GM19463 (cell line): Measurements from ENCODE around the gene FBXL17.

ENCODE experiments used
- ATAC-seq: cut with Tn5 transposase; IDR thresholded peaks from one replicate; pipeline ENCODE4 v1.9.1; 2021; ENCODE audit warnings: mild to moderate bottlenecking, moderate library complexity; ENCODE audit not compliant: unreplicated experiment

Gene FBXL17

GRCh38 chr5:108375768-108376167 is 6.1 kb downstream of the FBXL17 start:
- ATAC-seq, result no peak

DNA sequence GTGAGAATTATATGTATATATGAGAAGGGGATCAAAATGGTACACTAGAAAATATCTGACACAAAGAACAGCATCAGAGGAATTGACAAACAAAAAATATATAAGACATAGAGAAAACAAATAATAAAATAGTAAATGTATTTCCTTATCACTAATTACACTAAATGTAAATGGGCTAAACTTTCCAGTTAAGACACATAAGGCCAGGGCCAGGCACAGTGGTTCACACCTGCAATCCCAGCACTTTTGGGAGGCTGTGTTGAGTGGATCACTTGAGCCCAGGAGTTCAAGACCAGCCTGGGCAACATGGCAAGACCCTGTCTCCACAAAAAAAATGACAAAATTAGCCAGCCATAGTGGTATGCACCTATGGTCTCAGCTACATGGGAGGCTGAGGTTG is 8.5 kb downstream of the FBXL17 start:
- no peak for ATAC-seq

GRCh38 chr5:108372369-108372768 is 9.5 kb downstream of the FBXL17 start:
- ATAC-seq, result no peak

GRCh38 chr5:108371263-108371662 is 10.6 kb downstream of the FBXL17 start:
- no peak for ATAC-seq

DNA sequence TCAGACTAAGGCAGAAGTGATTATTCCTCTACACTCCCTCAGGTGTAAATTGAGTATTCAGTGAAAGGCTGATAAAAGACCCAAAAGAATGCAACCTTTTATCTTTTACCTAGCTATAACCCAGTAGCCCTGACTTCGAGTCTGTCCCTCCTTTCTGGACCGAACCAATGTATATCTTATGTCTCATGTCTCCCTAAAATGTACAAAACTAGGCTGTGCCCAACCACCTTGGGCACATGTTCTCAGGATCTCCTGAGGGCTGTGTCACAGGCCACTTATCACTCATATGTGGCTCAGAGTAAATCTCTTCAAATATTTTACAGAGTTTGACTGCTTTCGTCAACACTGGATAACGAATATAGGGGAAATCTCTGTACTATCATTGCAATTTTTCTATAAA is 12.7 kb downstream of the FBXL17 start:
- ATAC-seq, result no peak

DNA sequence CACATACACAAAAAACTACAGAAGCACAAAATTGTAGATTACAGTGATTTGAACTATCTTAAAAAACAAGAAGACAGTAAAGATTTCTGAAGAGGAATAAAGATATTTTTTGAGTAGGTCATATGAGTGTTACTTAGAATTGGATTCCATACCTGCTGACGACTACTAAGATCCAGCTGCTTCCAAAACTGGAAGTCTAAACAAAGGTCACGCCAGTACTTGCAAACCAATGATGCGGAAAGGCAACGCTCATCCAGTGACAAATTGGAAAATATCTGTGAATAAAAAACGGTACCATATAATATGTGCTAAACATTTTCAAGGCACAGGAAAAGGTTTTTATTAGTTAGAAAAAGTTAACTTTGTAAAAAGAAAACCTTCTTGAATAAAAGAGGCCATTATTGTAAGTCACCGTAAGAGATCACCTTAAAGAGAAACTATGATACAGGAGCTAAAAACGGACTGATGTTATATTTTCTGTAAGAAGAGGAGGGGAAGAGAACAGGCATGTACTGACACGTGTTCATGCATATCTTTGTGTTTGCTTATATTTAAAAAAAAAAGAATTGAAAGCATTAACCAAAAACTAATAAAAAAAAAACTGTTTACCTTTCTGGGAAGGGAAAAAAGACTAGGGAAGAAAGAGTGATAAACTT is 14.1 kb downstream of the FBXL17 start:
- no peak for ATAC-seq

DNA sequence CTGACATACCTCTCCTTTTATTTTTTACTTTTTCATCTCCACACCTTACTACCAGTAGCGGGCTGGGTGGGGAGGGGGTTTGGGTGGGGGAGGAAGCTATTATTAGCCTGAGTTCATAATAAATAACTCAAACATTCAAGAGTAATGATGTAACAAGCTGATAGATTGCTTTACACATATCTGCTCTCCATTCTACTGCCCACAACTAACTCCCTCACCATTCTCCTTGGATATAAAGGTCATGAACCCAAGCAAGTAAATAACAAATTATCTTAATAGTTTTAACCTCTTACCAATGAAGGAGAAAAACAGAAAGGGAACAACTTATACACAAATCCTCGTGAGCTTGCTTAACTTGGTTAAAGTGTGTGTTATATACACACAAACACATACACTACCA is 15.4 kb downstream of the FBXL17 start:
- no peak for ATAC-seq

DNA sequence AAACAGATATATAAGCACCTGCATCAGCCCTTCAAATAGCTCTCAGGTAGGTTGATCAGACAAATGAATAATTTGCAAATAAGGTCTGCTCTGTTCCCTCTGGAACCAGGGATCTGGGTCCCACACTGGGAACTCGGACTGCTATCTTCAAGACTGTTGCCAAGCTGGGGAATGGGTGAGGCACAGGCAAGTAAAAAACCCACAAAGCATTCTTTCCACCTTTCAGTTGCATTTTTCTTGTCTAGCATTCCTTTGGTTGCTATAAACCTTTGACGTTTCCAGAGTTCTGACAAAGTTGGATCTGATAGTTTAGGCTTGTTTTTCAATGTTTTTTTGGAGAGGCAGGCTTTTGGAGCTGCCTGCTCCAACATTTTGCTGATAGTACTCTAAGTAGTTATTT is 20.1 kb downstream of the FBXL17 start:
- no peak for ATAC-seq

- no peak for ATAC-seq
Measured at GRCh38 chr5:108361239-108361638, 20.7 kb downstream of the FBXL17 start.

- no peak for ATAC-seq
Measured at GRCh38 chr5:108360280-108360679, 21.6 kb downstream of the FBXL17 start.

GRCh38 chr5:108356286-108356685 is 25.6 kb downstream of the FBXL17 start:
- no peak for ATAC-seq

GRCh38 chr5:108353087-108353486 is 28.8 kb downstream of the FBXL17 start:
- no peak for ATAC-seq

DNA sequence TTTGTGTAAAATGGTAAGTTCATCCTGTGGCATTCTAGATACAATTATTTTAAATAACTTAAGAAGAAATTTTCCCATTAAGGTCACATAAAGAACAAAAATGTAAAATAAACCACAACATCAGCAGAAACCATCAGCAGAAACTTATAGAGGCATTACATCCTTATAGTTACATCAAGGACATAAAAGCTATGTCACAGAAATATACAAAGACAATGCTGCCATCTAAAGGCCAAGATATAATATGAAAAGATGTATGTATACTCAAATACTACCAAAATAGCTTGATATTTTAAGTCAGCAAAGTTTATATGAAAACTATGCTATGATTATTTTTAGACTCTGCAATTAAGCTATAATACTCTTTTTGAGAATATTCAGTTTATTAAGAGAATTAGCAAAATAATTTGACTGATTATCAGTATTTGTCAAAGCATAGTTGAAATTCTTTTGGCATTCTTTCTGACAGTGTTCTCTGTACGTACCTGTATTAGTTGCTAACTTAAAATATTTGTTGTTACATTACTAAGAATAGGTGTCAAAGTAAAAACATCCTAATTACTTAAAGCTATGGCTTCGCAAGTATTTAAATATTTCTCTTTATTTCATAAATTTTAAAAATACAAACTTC is 36.2 kb downstream of the FBXL17 start:
- ATAC-seq, result peak; percentile 77

DNA sequence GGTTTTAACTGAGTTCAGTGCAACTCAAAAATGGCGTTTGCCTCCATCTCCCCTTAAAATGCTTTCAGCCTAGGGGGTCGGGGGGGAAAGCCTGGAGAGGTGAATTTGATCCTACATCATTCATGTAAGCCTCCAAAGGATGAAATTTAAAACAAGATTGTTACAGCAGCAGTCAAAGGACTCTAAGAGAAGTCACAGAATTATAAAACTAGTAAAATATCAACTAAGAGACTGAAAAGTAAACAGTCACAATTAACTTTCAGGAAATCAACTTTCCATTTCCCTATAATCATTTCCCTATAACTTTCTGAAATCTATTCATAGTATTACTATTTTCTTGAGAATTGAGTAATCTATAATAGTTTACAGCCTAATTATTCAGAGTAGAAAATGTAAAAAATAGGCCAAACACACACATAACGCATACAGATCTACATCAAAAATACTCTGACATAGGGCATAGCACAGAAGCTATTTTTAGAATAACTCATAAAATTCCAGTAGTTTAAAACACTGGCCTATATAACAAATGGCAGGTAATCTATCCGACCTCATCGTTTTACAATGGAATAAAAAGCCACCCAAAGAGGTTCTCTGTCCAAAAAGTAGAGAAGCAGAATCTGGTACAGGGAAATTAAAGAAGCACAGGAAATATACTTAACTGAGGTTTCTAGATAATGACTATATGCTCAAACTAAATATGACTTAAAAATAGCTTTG is 37.6 kb downstream of the FBXL17 start:
- ATAC-seq, result no peak

DNA sequence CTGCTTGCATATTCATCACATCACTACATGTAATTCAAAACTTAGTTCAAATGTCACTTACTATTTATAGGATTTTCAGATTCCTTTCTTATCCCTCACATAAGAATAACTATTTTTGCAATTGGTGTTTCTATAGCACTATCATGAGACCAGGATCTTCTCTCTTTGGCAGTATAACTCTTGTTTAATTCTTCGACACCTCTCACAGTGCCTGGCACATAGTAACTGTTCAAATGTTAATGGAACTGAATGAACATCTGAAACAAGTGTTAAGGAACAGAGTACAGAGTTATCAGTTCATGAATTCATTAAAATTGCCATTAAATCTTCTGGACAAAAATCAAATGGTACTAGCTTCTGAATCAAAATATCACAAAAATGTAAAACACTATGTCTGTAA is 40.0 kb downstream of the FBXL17 start:
- ATAC-seq, result no peak

DNA sequence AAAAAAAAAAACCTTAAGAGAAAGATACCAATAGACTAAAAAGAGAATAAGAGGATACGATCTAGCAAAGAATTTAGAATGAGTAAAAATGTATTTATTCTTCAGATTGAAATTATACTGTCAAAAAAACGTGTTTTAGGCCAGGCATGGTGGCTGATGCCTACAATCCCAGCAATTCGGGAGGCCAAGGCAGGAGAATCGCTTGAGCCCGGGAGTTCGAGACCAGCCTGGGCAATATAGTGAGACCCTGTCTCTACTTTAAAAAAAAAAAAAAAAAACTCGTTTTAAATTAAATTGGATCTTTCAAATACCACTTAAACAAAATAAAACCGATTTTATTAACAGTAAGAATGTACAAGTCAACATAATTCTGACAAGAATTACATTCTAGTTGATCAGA is 41.8 kb downstream of the FBXL17 start:
- ATAC-seq, result no peak

GRCh38 chr5:108339220-108339619 is 42.7 kb downstream of the FBXL17 start:
- ATAC-seq, result no peak

- ATAC-seq, result no peak
Measured at GRCh38 chr5:108334225-108334624, 47.7 kb downstream of the FBXL17 start.

GRCh38 chr5:108326982-108327381 is 54.9 kb downstream of the FBXL17 start:
- no peak for ATAC-seq

GRCh38 chr5:108324886-108325285 is 57.0 kb downstream of the FBXL17 start:
- no peak for ATAC-seq

DNA sequence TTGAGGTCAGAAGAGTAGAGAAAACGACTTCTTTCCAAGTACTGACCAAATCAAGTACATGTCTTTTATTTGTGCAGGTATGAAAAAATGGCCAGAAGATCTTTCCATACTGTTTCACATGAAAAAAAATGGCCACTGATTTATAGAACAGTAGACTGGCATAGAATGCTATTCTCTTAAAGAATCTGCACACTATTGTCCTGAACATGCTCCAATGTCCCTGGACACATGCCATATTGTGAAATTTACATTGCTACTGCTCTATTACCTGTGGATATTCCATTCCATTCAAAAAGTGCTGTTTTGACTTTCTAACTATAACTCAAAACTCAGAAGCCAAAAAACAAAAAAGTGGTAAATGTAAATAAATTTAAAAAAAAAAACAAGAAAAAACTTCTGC is 60.6 kb downstream of the FBXL17 start:
- no peak for ATAC-seq

DNA sequence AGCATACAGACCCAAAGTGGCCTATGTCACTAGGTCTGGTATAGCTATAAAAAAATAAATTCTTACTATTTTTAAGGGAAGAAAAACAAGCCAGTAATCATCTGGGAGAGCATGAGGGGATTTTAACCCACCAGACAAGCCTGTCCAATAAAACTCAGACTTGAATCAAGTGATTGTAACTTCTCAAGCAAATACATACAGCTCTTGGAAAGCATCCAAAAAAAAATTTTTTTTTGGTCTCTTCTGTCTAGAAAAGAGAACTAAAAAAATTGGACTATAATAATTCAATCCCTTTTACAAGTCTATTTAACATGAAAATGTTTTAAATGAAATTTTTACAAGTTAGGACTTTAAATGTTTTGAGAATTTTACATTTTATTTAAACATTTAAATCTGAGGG is 61.7 kb downstream of the FBXL17 start:
- no peak for ATAC-seq
